Measurements from ENCODE around the gene FLVCR2. TPM values are rescaled to one million over a fixed set of nuclear protein-coding genes. Genes with fewer than 3 reads are reported as not detected.
A peak's percentile ranks its signal among the peaks of the same experiment; 100 is the strongest.

FLVCR2 gene
- total and polyA plus RNA-seq, 3 donors from 2014 or later, result 38.5 to 49.6 (median 45.0) TPM

DNA sequence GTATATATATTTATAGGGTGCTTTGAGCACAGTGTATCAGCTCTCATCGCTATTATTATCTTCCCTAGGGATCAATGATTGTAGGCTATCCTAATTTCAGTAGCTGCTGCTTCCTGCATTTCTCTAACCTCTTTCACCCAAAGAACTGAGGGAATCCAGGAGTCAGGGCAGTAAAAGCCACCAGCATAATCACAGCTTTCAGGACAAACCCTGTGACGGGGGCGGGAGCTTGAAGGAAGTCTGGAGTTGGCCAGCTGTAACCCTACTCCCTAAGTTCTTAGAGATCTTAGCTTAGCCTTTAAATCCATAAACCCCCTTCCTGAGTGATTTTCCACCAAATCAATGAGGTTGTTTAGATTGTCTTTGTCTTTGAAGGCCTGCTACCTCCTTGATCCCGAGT is 33.7 kb downstream of the FLVCR2 start:
- Histone ChIP-seq H3K27ac (peak overlapping the region in 1 of 2 donors; percentile 76), H3K4me3 (no peak overlapping the region), H3K36me3 (ENCODE audit: low read depth, missing control alignments) (no peaks in the 10 kb centered on the region), H3K27me3 (no peaks in the 10 kb centered on the region), H3K9me3 (no peaks in the 10 kb centered on the region), H3K4me1 (peaks cover 40% of the 10 kb centered on the region)
- TF ChIP-seq, protein P1, sequence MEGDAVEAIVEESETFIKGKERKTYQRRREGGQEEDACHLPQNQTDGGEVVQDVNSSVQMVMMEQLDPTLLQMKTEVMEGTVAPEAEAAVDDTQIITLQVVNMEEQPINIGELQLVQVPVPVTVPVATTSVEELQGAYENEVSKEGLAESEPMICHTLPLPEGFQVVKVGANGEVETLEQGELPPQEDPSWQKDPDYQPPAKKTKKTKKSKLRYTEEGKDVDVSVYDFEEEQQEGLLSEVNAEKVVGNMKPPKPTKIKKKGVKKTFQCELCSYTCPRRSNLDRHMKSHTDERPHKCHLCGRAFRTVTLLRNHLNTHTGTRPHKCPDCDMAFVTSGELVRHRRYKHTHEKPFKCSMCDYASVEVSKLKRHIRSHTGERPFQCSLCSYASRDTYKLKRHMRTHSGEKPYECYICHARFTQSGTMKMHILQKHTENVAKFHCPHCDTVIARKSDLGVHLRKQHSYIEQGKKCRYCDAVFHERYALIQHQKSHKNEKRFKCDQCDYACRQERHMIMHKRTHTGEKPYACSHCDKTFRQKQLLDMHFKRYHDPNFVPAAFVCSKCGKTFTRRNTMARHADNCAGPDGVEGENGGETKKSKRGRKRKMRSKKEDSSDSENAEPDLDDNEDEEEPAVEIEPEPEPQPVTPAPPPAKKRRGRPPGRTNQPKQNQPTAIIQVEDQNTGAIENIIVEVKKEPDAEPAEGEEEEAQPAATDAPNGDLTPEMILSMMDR (IDR thresholded peaks at IDR 0.05), result no peak
- no peak for TF ChIP-seq POLR2A (IDR thresholded peaks at IDR 0.05)
- WGBS, 2 donors, result 68 to 75% methylated on average over 4 of the region's 4 CpGs
- intact Hi-C loops (cut with DNase I; ENCODE audit: low total_unique reads), result no loop called here
- DNase-seq, result no peak

DNA sequence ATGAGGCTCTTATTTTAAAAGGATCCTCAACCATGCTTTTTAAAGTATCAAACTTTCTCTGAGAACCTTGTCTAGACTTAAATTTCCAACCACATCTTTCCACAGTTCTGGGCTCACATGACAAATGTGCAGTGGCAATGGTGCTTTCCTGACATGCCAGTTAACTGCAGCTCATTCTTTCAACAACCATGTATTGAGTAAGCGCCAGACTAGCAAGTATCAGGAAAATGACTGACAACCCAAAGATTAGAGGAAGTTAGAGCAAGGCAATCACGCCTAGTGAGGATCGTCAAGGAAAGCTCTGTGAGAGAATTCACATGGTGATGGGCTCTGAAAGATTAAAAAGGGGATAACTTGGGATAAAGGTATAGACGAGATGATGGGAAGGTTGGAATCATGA is 35.8 kb downstream of the FLVCR2 start:
- H3K4me1 ChIP-seq, result peaks cover 31% of the 10 kb centered on the region
- H3K36me3 ChIP-seq (ENCODE audit: low read depth, missing control alignments), result no peaks in the 10 kb centered on the region
- no peak for TF ChIP-seq POLR2A (IDR thresholded peaks at IDR 0.05)
- TF ChIP-seq, protein P1 (IDR thresholded peaks at IDR 0.05), result no peak
- 57 to 69% methylated on average over 4 of the region's 4 CpGs for WGBS, 2 donors
- H3K9me3 ChIP-seq, result no peaks in the 10 kb centered on the region
- H3K27me3 ChIP-seq, result no peaks in the 10 kb centered on the region
- no peak overlapping the region for H3K4me3 ChIP-seq
- DNase-seq, result no peak
- intact Hi-C loops (cut with DNase I; ENCODE audit: low total_unique reads), result no loop called here
- no peak overlapping the region for H3K27ac ChIP-seq

DNA sequence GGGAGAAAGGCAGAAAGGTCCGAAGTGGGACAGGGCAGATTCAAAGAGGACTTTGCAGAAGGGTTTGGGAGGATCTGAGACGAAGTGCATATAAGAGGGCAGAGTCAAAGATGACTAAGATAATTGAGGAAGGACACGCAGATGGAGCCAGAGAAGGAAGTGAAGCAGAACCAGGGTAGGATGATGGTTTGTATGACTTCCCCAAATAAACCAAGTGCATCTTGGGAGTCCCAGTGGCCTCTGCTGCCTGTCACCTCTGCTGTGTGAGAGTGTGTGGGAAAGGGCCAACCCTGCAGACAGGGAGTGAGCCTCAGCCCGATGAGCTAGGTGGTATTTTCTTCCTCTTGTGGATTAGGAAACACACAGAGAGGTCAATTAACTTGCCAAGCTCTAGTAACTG is 36.8 kb downstream of the FLVCR2 start:
- TF ChIP-seq POLR2A (IDR thresholded peaks at IDR 0.05), result no peak
- TF ChIP-seq, protein P1 (IDR thresholded peaks at IDR 0.05), result no peak
- H3K27me3 ChIP-seq, result no peaks in the 10 kb centered on the region
- H3K4me3 ChIP-seq, result no peak overlapping the region
- H3K9me3 ChIP-seq, result no peaks in the 10 kb centered on the region
- intact Hi-C loops (cut with DNase I; ENCODE audit: low total_unique reads), result no loop called here
- WGBS, 2 donors, result 80 to 87% methylated on average over 4 of the region's 4 CpGs
- H3K27ac ChIP-seq, result no peak overlapping the region
- no peak for DNase-seq
- H3K36me3 ChIP-seq (ENCODE audit: low read depth, missing control alignments), result no peaks in the 10 kb centered on the region
- peaks cover 30% of the 10 kb centered on the region for H3K4me1 ChIP-seq

GRCh38 chr14:75619548-75619947 is 41.1 kb downstream of the FLVCR2 start:
- no peak overlapping the region for H3K4me3 ChIP-seq
- intact Hi-C loops (cut with DNase I; ENCODE audit: low total_unique reads), result no loop called here
- DNase-seq, result no peak
- peak overlapping the region; percentile 40 to 58 for H3K27ac ChIP-seq
- no peaks in the 10 kb centered on the region for H3K36me3 ChIP-seq (ENCODE audit: low read depth, missing control alignments)
- H3K4me1 ChIP-seq, result peaks cover 13% of the 10 kb centered on the region
- WGBS, 2 donors, result 70 to 86% methylated on average over 1 of the region's 1 CpG
- no peaks in the 10 kb centered on the region for H3K27me3 ChIP-seq
- TF ChIP-seq, protein P1 (IDR thresholded peaks at IDR 0.05), result no peak
- TF ChIP-seq POLR2A (IDR thresholded peaks at IDR 0.05), result no peak
- no peaks in the 10 kb centered on the region for H3K9me3 ChIP-seq

DNA sequence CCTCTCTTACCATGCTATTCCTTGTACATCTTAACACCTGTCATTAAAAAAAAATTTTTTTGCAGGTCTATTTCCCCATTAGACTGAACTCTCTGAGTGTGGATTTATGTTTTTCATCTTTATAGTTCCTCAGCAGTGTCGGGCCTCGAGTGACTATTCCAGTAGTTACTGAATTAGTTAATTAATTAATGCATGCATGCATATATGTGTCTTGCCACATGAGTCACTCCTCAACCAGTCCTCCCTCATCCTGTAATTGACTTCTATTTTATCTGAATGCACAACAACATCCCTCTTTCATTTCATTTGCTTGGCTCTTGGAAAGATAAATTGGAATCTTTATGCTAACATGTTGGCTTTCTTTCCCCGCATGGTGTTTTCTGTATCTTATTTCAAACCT is 46.6 kb downstream of the FLVCR2 start:
- H3K36me3 ChIP-seq (ENCODE audit: low read depth, missing control alignments), result no peaks in the 10 kb centered on the region
- intact Hi-C loops (cut with DNase I; ENCODE audit: low total_unique reads), result no loop called here
- peaks cover 24% of the 10 kb centered on the region for H3K4me1 ChIP-seq
- no peaks in the 10 kb centered on the region for H3K27me3 ChIP-seq
- DNase-seq, result no peak
- no peak overlapping the region for H3K4me3 ChIP-seq
- no peak overlapping the region for H3K27ac ChIP-seq
- 75 to 95% methylated on average over 3 of the region's 3 CpGs for WGBS, 2 donors
- no peak for TF ChIP-seq POLR2A (IDR thresholded peaks at IDR 0.05)
- TF ChIP-seq, protein P1 (IDR thresholded peaks at IDR 0.05), result no peak
- H3K9me3 ChIP-seq, result no peaks in the 10 kb centered on the region
